ENCODE results near the gene CNTFR. TPM values are rescaled to one million over a fixed set of nuclear protein-coding genes. Genes with fewer than 3 reads are reported as not detected.

The CNTFR gene
- total and polyA plus RNA-seq, 2 donors, result 5.6 to 11.5 TPM

GRCh38 chr9:34507556-34507955, 82.0 kb downstream of the CNTFR start:
- H3K36me3 ChIP-seq (ENCODE audit: insufficient read depth), result no peaks in the 10 kb centered on the region
- no peak for DNase-seq (ENCODE audit: extremely low spot score)
- H3K4me3 ChIP-seq (ENCODE audit: low read depth, low read length), result no peak overlapping the region
- no peaks in the 10 kb centered on the region for H3K4me1 ChIP-seq (ENCODE audit: insufficient read depth)
- WGBS, result 87% methylated on average over 5 of the region's 5 CpGs
- H3K27ac ChIP-seq (ENCODE audit: low read depth), result no peak overlapping the region

GRCh38 chr9:34506623-34507022, 82.9 kb downstream of the CNTFR start:
- DNase-seq (ENCODE audit: extremely low spot score), result no peak
- H3K36me3 ChIP-seq (ENCODE audit: insufficient read depth), result no peaks in the 10 kb centered on the region
- 90% methylated on average over 7 of the region's 7 CpGs for WGBS

GRCh38 chr9:34505370-34506120, 84.0 kb downstream of the CNTFR start:
- Histone ChIP-seq H3K4me3 (ENCODE audit: low read depth, low read length) (no peak overlapping the region), H3K4me1 (ENCODE audit: insufficient read depth) (no peaks in the 10 kb centered on the region), H3K36me3 (ENCODE audit: insufficient read depth) (no peaks in the 10 kb centered on the region), H3K27ac (ENCODE audit: low read depth) (no peak overlapping the region)
- WGBS, result 85% methylated on average over 5 of the region's 5 CpGs
- DNase-seq (ENCODE audit: extremely low spot score), result no peak

More at GRCh38 chr9:34506623-34507022, 82.9 kb downstream of the CNTFR start:
- no peak overlapping the region for H3K27ac ChIP-seq (ENCODE audit: low read depth)
- no peaks in the 10 kb centered on the region for H3K4me1 ChIP-seq (ENCODE audit: insufficient read depth)
- no peak overlapping the region for H3K4me3 ChIP-seq (ENCODE audit: low read depth, low read length)

GRCh38 chr9:34503406-34503805, 86.1 kb downstream of the CNTFR start:
- Histone ChIP-seq H3K4me3 (ENCODE audit: low read depth, low read length) (no peak overlapping the region), H3K4me1 (ENCODE audit: insufficient read depth) (no peaks in the 10 kb centered on the region), H3K36me3 (ENCODE audit: insufficient read depth) (no peaks in the 10 kb centered on the region), H3K27ac (ENCODE audit: low read depth) (no peak overlapping the region)
- no peak for DNase-seq (ENCODE audit: extremely low spot score)

- no peak for DNase-seq (ENCODE audit: extremely low spot score)
- 66% methylated on average over 6 of the region's 6 CpGs for WGBS
- no peak overlapping the region for H3K4me3 ChIP-seq (ENCODE audit: low read depth, low read length)
- no peak overlapping the region for H3K27ac ChIP-seq (ENCODE audit: low read depth)
- no peaks in the 10 kb centered on the region for H3K36me3 ChIP-seq (ENCODE audit: insufficient read depth)
- H3K4me1 ChIP-seq (ENCODE audit: insufficient read depth), result no peaks in the 10 kb centered on the region
These were observed 86.6 kb downstream of the CNTFR start for GRCh38 chr9:34502891-34503290.

GRCh38 chr9:34502471-34502870, 87.1 kb downstream of the CNTFR start:
- Histone ChIP-seq H3K4me3 (ENCODE audit: low read depth, low read length) (no peak overlapping the region), H3K27ac (ENCODE audit: low read depth) (no peak overlapping the region), H3K36me3 (ENCODE audit: insufficient read depth) (no peaks in the 10 kb centered on the region), H3K4me1 (ENCODE audit: insufficient read depth) (no peaks in the 10 kb centered on the region)
- no peak for DNase-seq (ENCODE audit: extremely low spot score)
- WGBS, result 38% methylated on average over 10 of the region's 10 CpGs

- Histone ChIP-seq H3K4me1 (ENCODE audit: insufficient read depth) (no peaks in the 10 kb centered on the region), H3K27ac (ENCODE audit: low read depth) (no peak overlapping the region), H3K4me3 (ENCODE audit: low read depth, low read length) (no peak overlapping the region), H3K36me3 (ENCODE audit: insufficient read depth) (no peaks in the 10 kb centered on the region)
- 13% methylated on average over 5 of the region's 5 CpGs for WGBS
- DNase-seq (ENCODE audit: extremely low spot score), result no peak
These were observed 87.6 kb downstream of the CNTFR start for GRCh38 chr9:34501889-34502425.

Other genes with a start within 250 kb of the CNTFR start
- gene MYORG, start 212.8 kb downstream of the CNTFR start, total RNA-seq, result 2.4 TPM
- 9.8 TPM for gene MYORG, start 212.8 kb downstream of the CNTFR start, polyA plus RNA-seq
- gene FAM219A, start 131.2 kb downstream of the CNTFR start, total RNA-seq, result 6.0 TPM
- 20.8 TPM for gene FAM219A, start 131.2 kb downstream of the CNTFR start, polyA plus RNA-seq
- gene DNAI1, start 130.9 kb downstream of the CNTFR start, total RNA-seq, result not detected
- gene DNAI1, start 130.9 kb downstream of the CNTFR start, polyA plus RNA-seq, result 0.11 TPM
- 0.26 TPM for gene ENHO, start 66.7 kb downstream of the CNTFR start, total RNA-seq
- 1.8 TPM for gene ENHO, start 66.7 kb downstream of the CNTFR start, polyA plus RNA-seq
- gene RPP25L, start 22.4 kb upstream of the CNTFR start, total RNA-seq, result 13.2 TPM
- gene RPP25L, start 22.4 kb upstream of the CNTFR start, polyA plus RNA-seq, result 33.7 TPM
- 34.2 TPM for gene DCTN3, start 30.8 kb upstream of the CNTFR start, total RNA-seq
- gene DCTN3, start 30.8 kb upstream of the CNTFR start, polyA plus RNA-seq, result 117 TPM
- gene ARID3C, start 39.3 kb upstream of the CNTFR start, total RNA-seq, result not detected
- gene ARID3C, start 39.3 kb upstream of the CNTFR start, polyA plus RNA-seq, result not detected
- gene SIGMAR1, start 48.1 kb upstream of the CNTFR start, total RNA-seq, result 18.2 TPM
- 103 TPM for gene SIGMAR1, start 48.1 kb upstream of the CNTFR start, polyA plus RNA-seq
- 25.4 TPM for gene GALT, start 57.0 kb upstream of the CNTFR start, total RNA-seq
- gene GALT, start 57.0 kb upstream of the CNTFR start, polyA plus RNA-seq, result 31.8 TPM
- gene IL11RA, start 62.5 kb upstream of the CNTFR start, total RNA-seq, result 43.9 TPM
- 39.5 TPM for gene IL11RA, start 62.5 kb upstream of the CNTFR start, polyA plus RNA-seq
- gene CCL27, start 72.9 kb upstream of the CNTFR start, total RNA-seq, result not detected
- gene CCL27, start 72.9 kb upstream of the CNTFR start, polyA plus RNA-seq, result 0.32 TPM
- 2.1 TPM for gene CCL19, start 101.6 kb upstream of the CNTFR start, total RNA-seq
- gene CCL19, start 101.6 kb upstream of the CNTFR start, polyA plus RNA-seq, result 4.0 TPM
- gene CCL21, start 120.4 kb upstream of the CNTFR start, total RNA-seq, result 35.7 TPM
- 60.4 TPM for gene CCL21, start 120.4 kb upstream of the CNTFR start, polyA plus RNA-seq

Data from urinary bladder (tissue), 4 donors.